GM23338 (cell line): ENCODE measurements around the gene PBX3. TPM values are rescaled to one million over a fixed set of nuclear protein-coding genes. Genes with fewer than 3 reads are reported as not detected.

Source experiments
- ATAC-seq: fragments of 200-7000 bp; cut with Tn5 transposase; 3 replicates; pipeline ENCODE4 v1.9.1; 2020
- DNase-seq: peaks from one replicate; pipeline ENCODE4 v3.0.0-alpha.2; 2015; ENCODE audit warnings: low spot score
- H2AFZ ChIP-seq: fragments of 200-600 bp; sonication (generic); 2 replicates; pipeline ENCODE4 v1.8.0; 2016; ENCODE audit warnings: antibody characterized with exemption, mild to moderate bottlenecking, moderate library complexity
- H3F3A ChIP-seq: fragments of 200-600 bp; sonication (generic); replicated peaks from 2 replicates; pipeline ENCODE4 v1.8.0; 2017; ENCODE audit warnings: antibody characterized with exemption, mixed run types, low read depth
- H3K27ac ChIP-seq: fragments of 200-600 bp; sonication (generic); 2 replicates; pipeline ENCODE4 v1.6.1; 2016; ENCODE audit warnings: low read depth
- H3K27me3 ChIP-seq: fragments of 200-600 bp; sonication (generic); 2 replicates; pipeline ENCODE4 v1.8.0; 2016; ENCODE audit warnings: mild to moderate bottlenecking, mixed run types, moderate library complexity; ENCODE audit not compliant: insufficient read depth
- H3K36me3 ChIP-seq: fragments of 200-600 bp; sonication (generic); 2 replicates; pipeline ENCODE4 v1.8.0; 2016; ENCODE audit warnings: mild to moderate bottlenecking; ENCODE audit not compliant: insufficient read depth
- H3K4me1 ChIP-seq: fragments of 200-600 bp; sonication (generic); 2 replicates; pipeline ENCODE4 v1.8.0; 2016; ENCODE audit warnings: mild to moderate bottlenecking, moderate library complexity; ENCODE audit not compliant: insufficient read depth
- H3K4me2 ChIP-seq: fragments of 200-600 bp; sonication (generic); 2 replicates; pipeline ENCODE4 v1.7.1; 2017; ENCODE audit warnings: mixed run types
- H3K4me3 ChIP-seq: fragments of 200-600 bp; sonication (generic); 2 replicates; pipeline ENCODE4 v1.6.1; 2016; ENCODE audit warnings: mixed run types
- H3K79me2 ChIP-seq: fragments of 200-600 bp; sonication (generic); replicated peaks from 2 replicates; pipeline ENCODE4 v1.8.0; 2017; ENCODE audit warnings: mild to moderate bottlenecking; ENCODE audit not compliant: insufficient read depth
- H3K9me2 ChIP-seq: fragments of 200-600 bp; sonication (generic); 2 replicates; pipeline ENCODE4 v1.8.0; 2017; ENCODE audit not compliant: insufficient read depth
- H4K20me1 ChIP-seq: fragments of 200-600 bp; sonication (generic); replicated peaks from 2 replicates; pipeline ENCODE4 v1.8.0; 2017; ENCODE audit warnings: mild to moderate bottlenecking; ENCODE audit not compliant: insufficient read depth
- H3K27ac Mint-ChIP-seq: 2 replicates; pipeline ENCODE4 v1.8.0; 2020; ENCODE audit warnings: inconsistent platforms, mild to moderate bottlenecking, moderate library complexity, mixed read lengths
- H3K27me3 Mint-ChIP-seq: 3 replicates; pipeline ENCODE4 v1.8.0; 2022; ENCODE audit warnings: low read depth, mild to moderate bottlenecking, moderate library complexity, mixed read lengths, inconsistent platforms; ENCODE audit not compliant: insufficient read depth, poor library complexity
- H3K36me3 Mint-ChIP-seq: 3 replicates; pipeline ENCODE4 v1.8.0; 2021; ENCODE audit warnings: low read depth, mild to moderate bottlenecking, inconsistent platforms, moderate library complexity, mixed read lengths
- H3K4me1 Mint-ChIP-seq: 3 replicates; pipeline ENCODE4 v1.8.0; 2020; ENCODE audit warnings: mild to moderate bottlenecking, inconsistent platforms, mixed read lengths
- H3K4me3 Mint-ChIP-seq: 3 replicates; pipeline ENCODE4 v1.8.0; 2021; ENCODE audit warnings: moderate library complexity, mild to moderate bottlenecking, inconsistent platforms, mixed read lengths
- H3K9me3 Mint-ChIP-seq: 3 replicates; pipeline ENCODE4 v1.8.0; 2020; ENCODE audit warnings: moderate library complexity, mild to moderate bottlenecking, inconsistent platforms, mixed read lengths
- CREB1 ChIP-seq: fragments of 250-450 bp; sonication (Bioruptor Pico); IDR thresholded peaks from 2 replicates; pipeline ENCODE4 v1.5.0; 2020; ENCODE audit warnings: low read depth, mild to moderate bottlenecking, moderate library complexity
- CTCF ChIP-seq, 2 experiments: fragments of 200-600 bp in 1 of 2; sonication (generic) in 1 of 2; conservative IDR thresholded peaks; 2 replicates each; pipeline versions ENCODE4 v1.5.1 to v1.6.1; 2016 to 2017; ENCODE audit warnings: antibody characterized with exemption in 2 of 2, low read depth in 2 of 2, mild to moderate bottlenecking in 2 of 2, moderate library complexity in 1 of 2
- ETS1 ChIP-seq: IDR thresholded peaks from 2 replicates; pipeline ENCODE4 v1.6.1; 2016; ENCODE audit warnings: antibody characterized with exemption
- NANOG ChIP-seq: IDR thresholded peaks from 2 replicates; pipeline ENCODE4 v1.6.1; 2016; ENCODE audit warnings: antibody characterized with exemption, borderline replicate concordance
- ZNF114 ChIP-seq: fragments of 250-450 bp; sonication (Bioruptor Pico); IDR thresholded peaks from 2 replicates; pipeline ENCODE4 v1.5.0; 2020; ENCODE audit warnings: mild to moderate bottlenecking, moderate library complexity
- ZNF462 ChIP-seq: fragments of 250-450 bp; sonication (Bioruptor Pico); IDR thresholded peaks from 2 replicates; pipeline ENCODE4 v1.5.0; 2020; ENCODE audit warnings: mild to moderate bottlenecking, moderate library complexity
- polyA plus RNA-seq: library from polyadenylated mRNA; unstranded; fragments of >200 nt; fragmentation: Nextera tagmentation; extraction: Ambion mirVana; gene quantifications from 2 replicates; pipeline ENCODE4 v1.2.1, GENCODE V29; 2016
- total RNA-seq: library from RNA; depleted of rRNA; stranded (reverse); fragments of >200 nt; shearing (Covaris generic); gene quantifications from 2 replicates; pipeline ENCODE4 v1.2.3, GENCODE V29; 2014

The PBX3 gene
- total and polyA plus RNA-seq, 2 experiments from 2014 or later: 28.9 to 50.5 TPM

GRCh38 chr9:125896404-125896803 lies 149.2 kb downstream of the PBX3 start (continued):
- TF ChIP-seq ZNF462 (CRISPR knock-in tag) (no peak), ETS1 (no peak), CTCF (conservative IDR thresholded peaks at IDR 0.05; ENCODE audit: low read depth in 2 of 2) (no peak), ZNF114 (CRISPR knock-in tag) (no peak)

GRCh38 chr9:125896964-125897363 lies 149.8 kb downstream of the PBX3 start:
- Histone ChIP-seq H3K79me2 (peaks cover 94% of the 10 kb centered on the region), H2AFZ (no peak overlapping the region), H3K4me1 (peaks cover 57% of the 10 kb centered on the region), H3K9me2 (no peaks in the 10 kb centered on the region), H3K4me2 (no peak overlapping the region), H3K36me3 (no peaks in the 10 kb centered on the region), H3K4me3 (no peak overlapping the region), H3K27ac (no peak overlapping the region), H4K20me1 (no peaks in the 10 kb centered on the region; the same call in 1 of the 2 replicates), H3K27me3 (no peaks in the 10 kb centered on the region), H3F3A (no peaks in the 10 kb centered on the region)
- no peaks in the 10 kb centered on the region for H3K27me3 Mint-ChIP-seq
- peaks cover 65% of the 10 kb centered on the region for H3K4me1 Mint-ChIP-seq
- H3K4me3 Mint-ChIP-seq: no peak overlapping the region
- no peaks in the 10 kb centered on the region for H3K36me3 Mint-ChIP-seq
- ATAC-seq (no peak), DNase-seq (no peak)
- no peak overlapping the region for H3K27ac Mint-ChIP-seq
- H3K9me3 Mint-ChIP-seq: no peaks in the 10 kb centered on the region
- no peak for TF ChIP-seq CTCF (conservative IDR thresholded peaks at IDR 0.05; ENCODE audit: low read depth in 2 of 2)
- no peak for TF ChIP-seq NANOG
- no peak for TF ChIP-seq ZNF114 (CRISPR knock-in tag)
- TF ChIP-seq CREB1: no peak
